ENCODE data around the gene CASK.

DNA sequence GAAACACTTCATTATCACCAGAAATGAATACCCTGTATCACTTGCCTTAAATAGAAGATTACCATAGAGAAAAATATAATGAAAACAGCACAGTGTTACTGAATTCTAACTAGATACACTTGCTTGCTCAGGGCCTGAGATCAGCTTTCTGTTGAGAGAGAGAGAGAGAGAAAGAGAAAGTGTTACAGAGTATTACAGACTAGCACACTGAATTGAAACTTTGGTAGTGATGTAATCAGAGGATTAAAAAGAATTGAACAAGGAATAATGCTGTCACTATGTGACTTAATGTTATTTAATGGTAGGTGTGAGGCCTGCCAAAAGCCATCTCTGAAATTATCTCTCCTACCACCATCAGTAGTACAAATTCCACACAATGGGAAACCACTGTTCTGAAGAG, 35.5 kb upstream of the CASK start:
- TF ChIP-seq POLR2A (IDR thresholded peaks at IDR 0.05), result no peak
- TF ChIP-seq, protein P1, sequence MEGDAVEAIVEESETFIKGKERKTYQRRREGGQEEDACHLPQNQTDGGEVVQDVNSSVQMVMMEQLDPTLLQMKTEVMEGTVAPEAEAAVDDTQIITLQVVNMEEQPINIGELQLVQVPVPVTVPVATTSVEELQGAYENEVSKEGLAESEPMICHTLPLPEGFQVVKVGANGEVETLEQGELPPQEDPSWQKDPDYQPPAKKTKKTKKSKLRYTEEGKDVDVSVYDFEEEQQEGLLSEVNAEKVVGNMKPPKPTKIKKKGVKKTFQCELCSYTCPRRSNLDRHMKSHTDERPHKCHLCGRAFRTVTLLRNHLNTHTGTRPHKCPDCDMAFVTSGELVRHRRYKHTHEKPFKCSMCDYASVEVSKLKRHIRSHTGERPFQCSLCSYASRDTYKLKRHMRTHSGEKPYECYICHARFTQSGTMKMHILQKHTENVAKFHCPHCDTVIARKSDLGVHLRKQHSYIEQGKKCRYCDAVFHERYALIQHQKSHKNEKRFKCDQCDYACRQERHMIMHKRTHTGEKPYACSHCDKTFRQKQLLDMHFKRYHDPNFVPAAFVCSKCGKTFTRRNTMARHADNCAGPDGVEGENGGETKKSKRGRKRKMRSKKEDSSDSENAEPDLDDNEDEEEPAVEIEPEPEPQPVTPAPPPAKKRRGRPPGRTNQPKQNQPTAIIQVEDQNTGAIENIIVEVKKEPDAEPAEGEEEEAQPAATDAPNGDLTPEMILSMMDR (IDR thresholded peaks at IDR 0.05), result no peak
- TF ChIP-seq EP300 (IDR thresholded peaks at IDR 0.05), result no peak

Measured in tibial nerve (tissue), 4 donors.